GM13976 (cell line): Measurements from ENCODE around the gene CNPPD1.
A peak's percentile ranks its signal among the peaks of the same experiment; 100 is the strongest.

Experiments used
- DNase-seq: peaks from one replicate; pipeline ENCODE4 v3.0.0; 2012; ENCODE audit warnings: low spot score
- in situ Hi-C: fragments of 300-500 bp; cut with MboI; formaldehyde crosslinking; loops from one replicate; pipeline ENCODE4 v1.12.0; 2022; ENCODE audit warnings: low sequenced_read_pairs, mixed read lengths, inconsistent platforms; ENCODE audit not compliant: unreplicated experiment
- TF ChIP-seq, protein P1 (sequence below): IDR thresholded peaks from 2 replicates; pipeline ENCODE4 v1.5.1; 2012; ENCODE audit warnings: borderline replicate concordance, mild to moderate bottlenecking; ENCODE audit not compliant: insufficient read depth; ENCODE audit errors: extremely low read depth, missing control alignments, control extremely low read depth

Gene CNPPD1

DNA sequence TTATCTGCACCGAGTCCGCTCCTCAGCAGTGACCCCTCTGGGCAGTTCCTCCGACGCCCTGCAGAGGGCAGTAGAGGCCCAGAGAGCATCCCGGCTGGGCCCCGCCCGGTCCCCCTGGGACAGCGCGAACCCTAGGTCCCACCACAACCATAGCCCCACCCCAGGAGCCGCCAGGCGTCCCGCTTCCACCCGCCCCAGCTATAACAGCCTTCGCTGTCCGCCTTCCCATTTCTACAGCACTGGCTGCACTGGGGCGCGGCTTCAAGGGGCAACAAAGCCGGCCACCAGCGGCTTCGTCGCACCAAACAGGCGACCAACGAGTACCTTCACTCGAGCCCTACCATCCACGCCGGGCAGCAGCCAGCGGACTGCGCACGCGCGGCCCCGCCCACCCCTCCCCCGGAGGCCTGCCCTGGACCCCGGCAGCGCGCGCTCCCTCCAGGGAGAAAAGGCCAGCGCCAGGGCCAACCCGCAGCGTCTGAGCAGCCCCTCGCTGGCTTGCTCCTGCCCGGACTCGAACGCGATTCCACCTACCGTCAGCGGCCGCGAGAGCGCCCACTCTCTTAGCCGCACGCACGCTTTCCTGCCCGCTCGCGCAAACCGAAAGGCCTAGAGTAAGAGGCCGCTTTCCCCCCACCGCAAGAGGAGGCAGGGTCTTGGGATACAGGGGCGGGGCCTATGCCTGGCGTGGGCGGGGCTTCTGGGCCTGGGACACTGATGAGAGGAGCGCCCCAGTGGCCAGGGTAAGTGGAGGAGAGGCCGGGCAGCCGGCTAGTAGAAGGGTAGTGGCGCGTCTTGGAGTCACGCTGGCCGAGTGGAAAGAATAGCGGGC lies 16.3 kb downstream of the CNPPD1 start, which contains the start of gene NHEJ1:
TSS of gene NHEJ1 (minus strand) at position 630 of the 832 bp plus-strand sequence. CDS start 2,453 bp downstream, outside the sequence.
- DNase-seq = peak; percentile 98
- in situ Hi-C loops = loop anchor here (25.0 kb wide), 1 partner anchor 127 kb away; the partner anchor contains the start of gene DNAJB2

DNA sequence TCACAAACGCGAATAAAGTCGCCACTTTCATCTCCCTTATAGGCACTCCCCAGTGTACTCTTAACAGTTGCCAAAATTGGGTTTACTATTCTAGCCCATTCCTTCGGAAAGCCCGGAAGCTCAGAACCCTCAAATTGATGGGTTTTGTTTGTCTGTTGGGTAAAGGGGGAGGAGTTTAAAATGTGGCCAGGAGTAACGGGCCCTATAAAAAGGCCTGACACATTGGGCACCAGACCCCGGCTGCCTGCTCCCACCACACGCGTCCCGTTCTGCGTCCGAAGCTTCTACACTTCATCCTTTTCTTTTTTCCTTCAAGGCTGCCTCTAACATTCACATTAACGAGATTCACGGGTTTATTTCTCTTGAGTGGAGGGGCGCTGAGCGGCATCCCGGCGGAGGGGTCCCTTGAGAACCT lies 16.9 kb downstream of the CNPPD1 start:
- TF ChIP-seq, protein P1, sequence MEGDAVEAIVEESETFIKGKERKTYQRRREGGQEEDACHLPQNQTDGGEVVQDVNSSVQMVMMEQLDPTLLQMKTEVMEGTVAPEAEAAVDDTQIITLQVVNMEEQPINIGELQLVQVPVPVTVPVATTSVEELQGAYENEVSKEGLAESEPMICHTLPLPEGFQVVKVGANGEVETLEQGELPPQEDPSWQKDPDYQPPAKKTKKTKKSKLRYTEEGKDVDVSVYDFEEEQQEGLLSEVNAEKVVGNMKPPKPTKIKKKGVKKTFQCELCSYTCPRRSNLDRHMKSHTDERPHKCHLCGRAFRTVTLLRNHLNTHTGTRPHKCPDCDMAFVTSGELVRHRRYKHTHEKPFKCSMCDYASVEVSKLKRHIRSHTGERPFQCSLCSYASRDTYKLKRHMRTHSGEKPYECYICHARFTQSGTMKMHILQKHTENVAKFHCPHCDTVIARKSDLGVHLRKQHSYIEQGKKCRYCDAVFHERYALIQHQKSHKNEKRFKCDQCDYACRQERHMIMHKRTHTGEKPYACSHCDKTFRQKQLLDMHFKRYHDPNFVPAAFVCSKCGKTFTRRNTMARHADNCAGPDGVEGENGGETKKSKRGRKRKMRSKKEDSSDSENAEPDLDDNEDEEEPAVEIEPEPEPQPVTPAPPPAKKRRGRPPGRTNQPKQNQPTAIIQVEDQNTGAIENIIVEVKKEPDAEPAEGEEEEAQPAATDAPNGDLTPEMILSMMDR = no peak
- in situ Hi-C loops = loop anchor here (25.0 kb wide), 1 partner anchor 128 kb away; the partner anchor contains the start of gene DNAJB2
- no peak for DNase-seq

More for the DNA sequence above, 16.3 kb downstream of the CNPPD1 start, which contains the start of gene NHEJ1:
- TF ChIP-seq, protein P1 = peak; percentile 92

DNA sequence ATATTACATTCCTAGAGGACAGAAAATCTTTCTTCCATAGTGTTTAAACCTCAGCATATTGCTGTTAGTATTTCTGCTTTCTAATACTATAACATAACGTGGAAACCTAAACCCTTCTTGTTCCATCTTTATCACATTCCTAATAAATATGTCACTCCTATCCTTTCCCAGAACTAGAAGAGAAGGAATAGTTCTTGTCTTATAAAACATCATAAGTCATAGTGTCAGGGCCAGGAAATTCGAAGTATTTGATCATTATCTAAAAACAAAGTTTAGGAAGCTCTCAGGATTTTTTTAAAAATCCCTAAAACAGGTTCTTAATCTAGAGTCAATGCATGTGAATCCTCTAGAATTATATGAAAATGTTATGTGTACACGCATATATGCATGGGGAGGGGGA lies 18.1 kb downstream of the CNPPD1 start:
- TF ChIP-seq, protein P1 = no peak
- no peak for DNase-seq
- in situ Hi-C loops = loop anchor here (25.0 kb wide), 1 partner anchor 129 kb away; the partner anchor contains the start of gene DNAJB2

DNA sequence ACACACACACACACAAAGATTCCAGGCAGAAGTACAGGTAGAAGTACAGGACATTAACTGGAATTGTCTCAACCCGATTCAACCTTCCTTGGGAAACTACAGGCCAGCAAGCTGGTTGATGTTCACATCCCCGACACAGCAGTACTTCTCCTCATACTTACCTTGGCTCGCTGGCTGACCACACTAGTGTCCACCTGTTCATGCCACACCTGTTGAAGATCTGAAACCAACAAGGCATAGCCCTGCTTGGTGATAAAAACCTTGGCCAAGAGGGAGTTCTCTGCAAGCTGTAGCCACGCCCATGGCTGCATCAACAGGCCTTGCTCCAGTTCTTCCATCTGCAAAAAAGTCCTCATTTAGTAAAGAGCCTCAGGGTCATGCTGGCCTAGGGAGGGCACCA lies 18.7 kb downstream of the CNPPD1 start:
- DNase-seq = no peak
- TF ChIP-seq, protein P1 = no peak
- in situ Hi-C loops = loop anchor here (25.0 kb wide), 1 partner anchor 129 kb away; the partner anchor contains the start of gene DNAJB2

DNA sequence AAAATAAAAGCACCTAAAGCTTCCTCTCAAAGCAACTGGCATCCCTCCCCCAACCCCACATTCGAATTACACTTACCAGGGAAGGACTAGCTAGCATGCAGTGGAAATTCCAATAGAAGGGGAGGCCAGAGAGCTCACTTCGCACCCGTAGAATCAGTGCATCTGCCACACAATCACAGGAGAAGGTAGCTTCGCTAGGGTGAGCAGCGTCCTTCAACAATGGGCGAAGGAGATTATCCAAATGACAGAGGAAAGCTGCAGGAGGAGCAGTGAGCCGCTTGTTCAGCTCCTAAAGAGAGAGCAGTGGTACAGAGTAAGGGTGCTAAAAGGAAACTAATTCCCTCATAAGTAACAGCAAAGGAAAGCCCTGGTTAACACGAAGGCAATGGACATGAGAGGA lies 19.3 kb downstream of the CNPPD1 start:
- TF ChIP-seq, protein P1 = no peak
- DNase-seq = no peak
- in situ Hi-C loops = loop anchor here (25.0 kb wide), 1 partner anchor 130 kb away; the partner anchor contains the start of gene DNAJB2

DNA sequence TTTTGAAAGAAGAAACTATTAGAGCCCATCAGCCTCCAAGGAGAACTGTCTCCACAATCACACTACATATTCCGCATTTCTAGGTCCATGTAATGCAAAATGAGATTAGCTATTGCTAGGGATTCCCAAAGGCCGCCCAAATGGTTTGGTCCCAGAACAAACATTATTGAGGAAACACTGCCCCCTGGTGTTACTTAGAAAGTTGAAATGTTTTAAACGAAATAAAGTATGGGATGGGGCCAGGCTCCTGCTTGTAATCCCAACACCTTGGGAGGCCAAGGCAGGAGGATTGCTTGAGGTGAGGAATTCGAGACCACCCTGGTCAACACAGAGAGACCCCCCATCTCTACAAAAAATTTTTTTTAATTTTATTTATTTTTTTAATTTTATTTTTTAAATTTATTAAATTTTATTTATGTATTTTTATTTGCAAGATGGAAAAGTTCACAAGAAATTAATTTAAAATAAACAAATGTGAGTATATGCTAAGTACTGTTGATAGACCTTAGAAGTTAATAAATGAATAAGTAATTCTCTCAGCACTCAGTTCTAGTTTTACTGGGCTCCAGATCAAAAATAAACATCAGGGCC lies 21.6 kb downstream of the CNPPD1 start:
- in situ Hi-C loops = loop anchor here (25.0 kb wide), 1 partner anchor 132 kb away; the partner anchor contains the start of gene DNAJB2
- TF ChIP-seq, protein P1 = peak; percentile 38
- DNase-seq = peak; percentile 73
